Measurements from ENCODE around the gene IRF8. TPM values are rescaled to one million over a fixed set of nuclear protein-coding genes. Genes with fewer than 3 reads are reported as not detected.

The IRF8 gene
- total and polyA plus RNA-seq, 2 donors from 2014 or later = 2.9 to 33.3 TPM

DNA sequence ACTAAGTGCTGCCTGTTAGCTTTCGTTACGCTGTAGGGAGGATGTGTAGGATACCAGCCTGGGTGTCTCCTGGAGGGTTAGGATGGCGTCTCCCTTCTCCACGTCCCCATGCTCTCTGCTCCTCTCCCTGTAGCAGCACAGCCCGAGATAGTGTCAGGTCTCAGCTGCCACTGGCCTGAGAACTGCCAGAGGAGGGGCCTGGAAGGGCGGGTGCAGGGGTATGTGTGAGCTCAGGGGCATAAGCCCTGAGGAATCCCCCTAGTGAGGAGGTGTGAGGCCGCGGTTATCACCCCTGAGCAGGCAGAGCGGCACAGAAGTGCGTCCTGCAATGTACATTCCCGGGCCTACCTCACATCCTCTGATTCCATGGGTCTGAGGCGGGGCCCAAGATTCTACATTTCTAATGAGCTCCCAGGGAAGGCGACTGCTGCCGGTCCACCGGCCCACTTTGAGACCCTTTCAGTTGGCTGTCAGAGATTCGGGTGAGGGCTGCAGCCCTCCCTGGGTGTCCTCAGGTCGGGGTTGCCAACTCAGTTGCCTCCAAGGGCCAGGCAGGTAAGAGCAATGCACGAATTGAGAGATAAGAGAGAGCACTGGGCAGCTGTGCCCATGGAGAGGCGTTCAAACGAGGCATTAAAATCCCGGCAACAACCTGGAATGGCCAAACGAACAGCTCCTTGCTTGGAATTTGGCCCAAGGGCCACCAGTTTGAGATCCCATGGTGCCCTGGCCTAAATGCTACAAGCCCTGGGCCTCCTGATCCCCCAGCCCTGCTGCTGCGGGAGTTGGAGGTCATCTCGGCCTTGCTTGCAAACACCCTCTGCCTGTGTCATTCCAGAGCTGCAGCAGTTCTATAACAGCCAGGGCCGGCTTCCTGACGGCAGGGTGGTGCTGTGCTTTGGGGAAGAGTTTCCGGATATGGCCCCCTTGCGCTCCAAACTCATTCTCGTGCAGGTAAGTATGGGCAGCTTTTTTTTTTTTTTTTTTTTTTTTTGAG lies 20.6 kb downstream of the IRF8 start:
- H3K9ac ChIP-seq (ENCODE audit: low read length in 3 of 3) = no peak overlapping the region
- H3K27me3 ChIP-seq (ENCODE audit: control insufficient read depth, insufficient read depth, low read length) = no peaks in the 10 kb centered on the region
- DNase-seq = peak in 1 of 5 donors; percentile 45
- intact Hi-C loops (cut with DNase I) = no loop called here
- no peak for FAIRE-seq
- no peak overlapping the region for H3K4me3 ChIP-seq (ENCODE audit: low read length in 3 of 3)
- H3K27ac ChIP-seq (ENCODE audit: low read depth in 2 of 2, low read length in 2 of 2) = no peak overlapping the region
- no peaks in the 10 kb centered on the region for H3K9me3 ChIP-seq (ENCODE audit: control insufficient read depth in 2 of 3, insufficient read depth in 1 of 3, low read length in 3 of 3)
- H3K36me3 ChIP-seq (ENCODE audit: control insufficient read depth in 2 of 3, insufficient read depth in 3 of 3, low read length in 3 of 3) = peaks cover 0 to 6% (median 0%) of the 10 kb centered on the region in 3 donors
- TF ChIP-seq, protein P1, sequence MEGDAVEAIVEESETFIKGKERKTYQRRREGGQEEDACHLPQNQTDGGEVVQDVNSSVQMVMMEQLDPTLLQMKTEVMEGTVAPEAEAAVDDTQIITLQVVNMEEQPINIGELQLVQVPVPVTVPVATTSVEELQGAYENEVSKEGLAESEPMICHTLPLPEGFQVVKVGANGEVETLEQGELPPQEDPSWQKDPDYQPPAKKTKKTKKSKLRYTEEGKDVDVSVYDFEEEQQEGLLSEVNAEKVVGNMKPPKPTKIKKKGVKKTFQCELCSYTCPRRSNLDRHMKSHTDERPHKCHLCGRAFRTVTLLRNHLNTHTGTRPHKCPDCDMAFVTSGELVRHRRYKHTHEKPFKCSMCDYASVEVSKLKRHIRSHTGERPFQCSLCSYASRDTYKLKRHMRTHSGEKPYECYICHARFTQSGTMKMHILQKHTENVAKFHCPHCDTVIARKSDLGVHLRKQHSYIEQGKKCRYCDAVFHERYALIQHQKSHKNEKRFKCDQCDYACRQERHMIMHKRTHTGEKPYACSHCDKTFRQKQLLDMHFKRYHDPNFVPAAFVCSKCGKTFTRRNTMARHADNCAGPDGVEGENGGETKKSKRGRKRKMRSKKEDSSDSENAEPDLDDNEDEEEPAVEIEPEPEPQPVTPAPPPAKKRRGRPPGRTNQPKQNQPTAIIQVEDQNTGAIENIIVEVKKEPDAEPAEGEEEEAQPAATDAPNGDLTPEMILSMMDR (IDR thresholded peaks at IDR 0.05; ENCODE audit: borderline replicate concordance, extremely low read depth, insufficient read depth) = no peak
- peaks cover 0 to 14% (median 7%) of the 10 kb centered on the region in 3 donors for H3K4me1 ChIP-seq (ENCODE audit: control insufficient read depth in 2 of 3, insufficient read depth in 2 of 3, low read depth in 1 of 3, low read length in 3 of 3)

DNA sequence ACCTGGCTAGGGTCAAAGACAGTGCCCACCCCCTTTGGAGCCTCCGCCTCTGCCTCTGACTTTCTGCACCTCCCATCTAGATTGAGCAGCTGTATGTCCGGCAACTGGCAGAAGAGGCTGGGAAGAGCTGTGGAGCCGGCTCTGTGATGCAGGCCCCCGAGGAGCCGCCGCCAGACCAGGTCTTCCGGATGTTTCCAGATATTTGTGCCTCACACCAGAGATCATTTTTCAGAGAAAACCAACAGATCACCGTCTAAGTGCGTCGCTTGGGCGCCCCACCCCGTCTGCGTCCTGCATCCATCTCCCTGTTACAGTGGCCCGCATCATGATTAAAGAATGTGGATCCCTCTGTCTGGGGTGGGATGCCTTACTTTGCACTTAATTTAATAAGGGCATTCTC lies 22.1 kb downstream of the IRF8 start:
- Histone ChIP-seq H3K4me3 (ENCODE audit: low read length in 3 of 3) (no peak overlapping the region), H3K9me3 (ENCODE audit: control insufficient read depth in 2 of 3, insufficient read depth in 1 of 3, low read length in 3 of 3) (no peaks in the 10 kb centered on the region), H3K27ac (ENCODE audit: low read depth in 2 of 2, low read length in 2 of 2) (no peak overlapping the region), H3K27me3 (ENCODE audit: control insufficient read depth, insufficient read depth, low read length) (no peaks in the 10 kb centered on the region), H3K36me3 (ENCODE audit: control insufficient read depth in 2 of 3, insufficient read depth in 3 of 3, low read length in 3 of 3) (peaks cover 0 to 6% (median 0%) of the 10 kb centered on the region in 3 donors), H3K9ac (ENCODE audit: low read length in 3 of 3) (no peak overlapping the region), H3K4me1 (ENCODE audit: control insufficient read depth in 2 of 3, insufficient read depth in 2 of 3, low read depth in 1 of 3, low read length in 3 of 3) (peaks cover 0 to 12% (median 7%) of the 10 kb centered on the region in 3 donors)
- FAIRE-seq = no peak
- TF ChIP-seq, protein P1 (IDR thresholded peaks at IDR 0.05; ENCODE audit: borderline replicate concordance, extremely low read depth, insufficient read depth) = no peak
- intact Hi-C loops (cut with DNase I) = no loop called here
- DNase-seq = peak in 1 of 5 donors; percentile 28

DNA sequence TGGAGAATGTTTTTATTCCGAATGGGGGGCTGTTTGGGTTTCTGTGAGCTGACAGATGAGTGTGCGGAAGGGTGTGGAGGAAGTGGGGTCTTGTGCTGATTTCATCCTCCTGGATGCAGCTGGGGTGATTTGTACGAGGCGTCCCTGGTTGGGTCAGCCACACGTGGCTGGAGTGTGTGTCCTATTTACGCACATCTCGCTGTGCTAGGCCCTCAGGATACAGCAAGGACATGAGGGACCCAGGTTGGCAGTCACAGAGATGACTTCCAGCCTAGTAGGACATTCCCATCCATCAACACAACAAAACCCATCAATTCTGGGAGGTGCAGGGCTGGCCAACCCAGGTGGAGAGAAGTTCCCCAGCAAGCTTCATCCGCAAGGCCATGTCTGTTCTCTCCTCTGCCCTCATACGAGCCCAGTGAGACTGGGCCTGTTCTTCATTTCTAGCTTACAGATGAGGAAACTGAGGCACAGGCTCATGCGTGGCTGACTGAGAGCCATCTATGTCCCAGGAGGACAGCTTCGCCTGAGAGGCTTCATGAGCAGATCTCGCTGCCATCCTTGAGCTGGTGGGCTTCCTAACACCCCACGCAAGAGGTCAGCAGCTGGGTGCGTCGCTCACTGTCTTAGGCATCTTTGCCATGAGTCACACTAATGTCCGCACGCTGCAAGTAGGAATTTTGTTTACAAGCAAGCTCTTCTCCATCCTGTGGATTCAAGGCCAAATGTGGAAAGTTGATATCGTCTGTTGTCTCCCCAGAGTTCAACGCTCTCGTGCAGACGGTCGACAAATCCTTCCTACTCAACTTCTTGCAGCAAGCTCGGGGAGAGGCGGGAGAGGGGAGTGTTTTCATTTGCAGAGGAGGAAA lies 24.4 kb downstream of the IRF8 start:
- Histone ChIP-seq H3K27me3 (ENCODE audit: control insufficient read depth, insufficient read depth, low read length) (peaks cover 2% of the 10 kb centered on the region), H3K4me1 (ENCODE audit: control insufficient read depth in 2 of 3, insufficient read depth in 2 of 3, low read depth in 1 of 3, low read length in 3 of 3) (no peaks in the 10 kb centered on the region), H3K9ac (ENCODE audit: low read length in 3 of 3) (no peak overlapping the region), H3K4me3 (ENCODE audit: low read length in 3 of 3) (no peak overlapping the region), H3K36me3 (ENCODE audit: control insufficient read depth in 2 of 3, insufficient read depth in 3 of 3, low read length in 3 of 3) (peaks cover 0 to 6% (median 0%) of the 10 kb centered on the region in 3 donors), H3K27ac (ENCODE audit: low read depth in 2 of 2, low read length in 2 of 2) (no peak overlapping the region), H3K9me3 (ENCODE audit: control insufficient read depth in 2 of 3, insufficient read depth in 1 of 3, low read length in 3 of 3) (no peaks in the 10 kb centered on the region)
- DNase-seq (peak in 1 of 5 donors; percentile 56), FAIRE-seq (no peak)
- TF ChIP-seq, protein P1 (IDR thresholded peaks at IDR 0.05; ENCODE audit: borderline replicate concordance, extremely low read depth, insufficient read depth) = no peak
- intact Hi-C loops (cut with DNase I) = no loop called here

All from kidney (tissue), 14 donors.